ENCODE measurements around the gene FNDC1.
"Not testable (repeated sequence)": the region's sequence is repeated elsewhere in the genome, so short reads cannot be mapped to it uniquely, and the experiment has no call there.

GRCh38 chr6:159123831-159124230, 45.4 kb upstream of the FNDC1 start:
- not testable (repeated sequence) for TF ChIP-seq CTCF (IDR thresholded peaks at IDR 0.05; ENCODE audit: insufficient read depth, low read depth, low read length); EZH2 (IDR thresholded peaks at IDR 0.05; ENCODE audit: insufficient read depth, low read length)
